GM12878 (cell line): ENCODE results near the gene MAGEA6. TPM values are rescaled to one million over a fixed set of nuclear protein-coding genes. Genes with fewer than 3 reads are reported as not detected.

Source experiments
- ATAC-seq: fragments of 200-7000 bp; cut with Tn5 transposase; 3 replicates; pipeline ENCODE4 v1.9.1; 2020; ENCODE audit warnings: mild to moderate bottlenecking, moderate library complexity
- BruUV-seq: library from RNA; stranded (reverse); fragments of 400-500 nt; replicated peaks from 2 replicates; lab custom pipeline; 2021; lab: Mats Ljungman, UMichigan
- CTCF ChIA-PET: fragments of 300-600 bp; sonication (Branson Sonifier 250); formaldehyde crosslinking; extraction: SDS; loops from one replicate; lab custom pipeline; 2021; ENCODE audit warnings: inconsistent platforms; lab: Yijun Ruan, JAX
- POLR2A ChIA-PET: fragments of 350-600 bp; formaldehyde crosslinking; extraction: SDS; loops from one replicate; lab custom pipeline; 2021; ENCODE audit warnings: inconsistent platforms; lab: Charles Lee
- RAD21 ChIA-PET: fragments of 300-600 bp; sonication (Branson Sonifier 250); formaldehyde crosslinking; loops from one replicate; lab custom pipeline; 2023; ENCODE audit warnings: antibody characterized with exemption; ENCODE audit not compliant: unreplicated experiment; lab: Charles Lee
- SMC1A ChIA-PET: fragments of 300-600 bp; sonication (Branson Sonifier 250); formaldehyde crosslinking; loops from one replicate; lab custom pipeline; 2023; ENCODE audit not compliant: unreplicated experiment, uncharacterized antibody; lab: Charles Lee
- DNase-seq: peaks from one replicate; pipeline ENCODE4 v3.0.0-alpha.2; 2011; ENCODE audit warnings: low read depth, low spot score
- FAIRE-seq: peaks from 3 replicates; lab custom pipeline; 2011; peaks lifted over from hg19 to GRCh38; lab: Jason Lieb, UNC
- H2AFZ ChIP-seq: 2 replicates; pipeline ENCODE4 v1.6.0; 2011; ENCODE audit warnings: low read depth, low read length, control low read depth; ENCODE audit not compliant: control insufficient read depth
- H3K27ac ChIP-seq: 2 replicates; pipeline ENCODE4 v1.5.1; 2011; ENCODE audit warnings: control low read depth; ENCODE audit not compliant: control insufficient read depth, insufficient read depth
- H3K27me3 ChIP-seq, 2 experiments: replicated peaks in 1 of 2; 2 replicates each; pipeline versions ENCODE4 v1.6.0 to v1.6.1; 2011; ENCODE audit warnings: low read length in 1 of 2; ENCODE audit not compliant: control insufficient read depth in 2 of 2, insufficient read depth in 2 of 2
- H3K36me3 ChIP-seq, 2 experiments: 2 replicates each; pipeline ENCODE4 v1.5.1; 2011; ENCODE audit warnings: low read length in 1 of 2; ENCODE audit not compliant: control insufficient read depth in 2 of 2, insufficient read depth in 2 of 2
- H3K4me1 ChIP-seq: 2 replicates; pipeline ENCODE4 v1.6.1; 2011; ENCODE audit warnings: mild to moderate bottlenecking, low read length, moderate library complexity, mixed read lengths; ENCODE audit not compliant: control insufficient read depth, insufficient read depth
- H3K4me2 ChIP-seq: 2 replicates; pipeline ENCODE4 v1.6.0; 2011; ENCODE audit warnings: control low read depth; ENCODE audit not compliant: control insufficient read depth, insufficient read depth
- H3K4me3 ChIP-seq: fragments of 200-600 bp; sonication (generic); 2 replicates; pipeline ENCODE4 v1.5.1; 2016
- H3K79me2 ChIP-seq: 2 replicates; pipeline ENCODE4 v1.6.0; 2011; ENCODE audit warnings: low read length; ENCODE audit not compliant: control insufficient read depth, insufficient read depth
- H3K9ac ChIP-seq: 2 replicates; pipeline ENCODE4 v1.8.0; 2011; ENCODE audit warnings: low read length, control low read depth, mixed read lengths; ENCODE audit not compliant: control insufficient read depth, insufficient read depth
- H3K9me3 ChIP-seq: replicated peaks from 3 replicates; pipeline ENCODE4 v1.5.1; 2011; ENCODE audit warnings: mild to moderate bottlenecking, low read length; ENCODE audit not compliant: control insufficient read depth, insufficient read depth
- H4K20me1 ChIP-seq: 2 replicates; pipeline ENCODE4 v1.6.0; 2011; ENCODE audit not compliant: control insufficient read depth, insufficient read depth
- ASH2L ChIP-seq: fragments of 300-600, 200-600 bp; sonication (generic); IDR thresholded peaks from 2 replicates; pipeline ENCODE4 v1.6.1; 2017; ENCODE audit warnings: low read depth, mild to moderate bottlenecking, borderline replicate concordance
- ATF2 ChIP-seq: IDR thresholded peaks from 2 replicates; pipeline ENCODE4 v1.6.1; 2012; ENCODE audit warnings: low read length, inconsistent platforms
- CBX5 ChIP-seq: sonication (generic); IDR thresholded peaks from 2 replicates; pipeline ENCODE4 v1.6.1; 2016; ENCODE audit warnings: low read depth, moderate library complexity, mild to moderate bottlenecking, inconsistent platforms
- CHD2 ChIP-seq: IDR thresholded peaks from 2 replicates; pipeline ENCODE4 v1.6.1; 2011; ENCODE audit warnings: low read depth, low read length, improper control_type of control experiment, borderline replicate concordance
- GABPA ChIP-seq: IDR thresholded peaks from 2 replicates; pipeline ENCODE4 v1.6.1; 2014; ENCODE audit warnings: antibody characterized with exemption, low read depth, mild to moderate bottlenecking, inconsistent platforms
- NR2C2 ChIP-seq: IDR thresholded peaks from 2 replicates; pipeline ENCODE4 v1.6.1; 2011; ENCODE audit warnings: borderline replicate concordance, low read depth; ENCODE audit not compliant: control insufficient read depth, insufficient read length
- NR2F1 ChIP-seq: fragments of 450-650 bp; conservative IDR thresholded peaks from 2 replicates; pipeline ENCODE4 v1.6.1; 2017; ENCODE audit warnings: mild to moderate bottlenecking
- RELA ChIP-seq: fragments of 450-650 bp; IDR thresholded peaks from 2 replicates; pipeline ENCODE4 v1.8.0; 2014; ENCODE audit warnings: borderline replicate concordance; ENCODE audit not compliant: partially characterized antibody
- STAT3 ChIP-seq: IDR thresholded peaks from 2 replicates; pipeline ENCODE4 v1.6.1; 2011; ENCODE audit warnings: low read depth, low read length, improper control_type of control experiment
- SUPT20H ChIP-seq: IDR thresholded peaks from 2 replicates; pipeline ENCODE4 v1.6.1; 2011; ENCODE audit warnings: low read depth, mild to moderate bottlenecking, low read length, moderate library complexity, borderline replicate concordance; ENCODE audit not compliant: control insufficient read depth
- SUZ12 ChIP-seq: fragments of 200-600 bp; sonication (generic); IDR thresholded peaks from one replicate; pipeline ENCODE4 v1.6.1; 2018; ENCODE audit warnings: antibody characterized with exemption, mild to moderate bottlenecking; ENCODE audit not compliant: unreplicated experiment
- TARDBP ChIP-seq: IDR thresholded peaks from 2 replicates; pipeline ENCODE4 v1.6.1; 2016; ENCODE audit warnings: borderline replicate concordance
- ZBTB40 ChIP-seq: fragments of 450-650 bp; IDR thresholded peaks from 2 replicates; pipeline ENCODE4 v1.6.1; 2016; ENCODE audit warnings: mild to moderate bottlenecking, moderate library complexity, borderline replicate concordance
- ZNF207 ChIP-seq: fragments of 450-650 bp; IDR thresholded peaks from 2 replicates; pipeline ENCODE4 v1.6.1; 2014; ENCODE audit warnings: antibody characterized with exemption, mild to moderate bottlenecking, borderline replicate concordance
- ZNF622 ChIP-seq: fragments of 450-650 bp; IDR thresholded peaks from 2 replicates; pipeline ENCODE4 v1.6.1; 2017; ENCODE audit warnings: mild to moderate bottlenecking, inconsistent platforms
- ZNF687 ChIP-seq: fragments of 450-650 bp; IDR thresholded peaks from 2 replicates; pipeline ENCODE4 v1.6.1; 2017; ENCODE audit warnings: mild to moderate bottlenecking, moderate library complexity
- WGBS: methylation state at CpG from one replicate; pipeline ENCODE4 v1.1.6; 2016; ENCODE audit warnings: low lambda C conversion rate; ENCODE audit not compliant: insufficient replicate concordance, insufficient coverage; ENCODE audit errors: missing lambda C conversion rate; 5-methylcytosine and 5-hydroxymethylcytosine counted together
- in situ Hi-C: fragments of 300-500 bp; cut with MboI; formaldehyde crosslinking; loops from 9 replicates; pipeline ENCODE4 v1.14.3; 2018; ENCODE audit warnings: mixed read lengths
- intact Hi-C: fragments of 100-400 bp; cut with micrococcal nuclease; formaldehyde crosslinking; loops from one replicate; pipeline ENCODE4 v1.14.2; 2022; ENCODE audit not compliant: unreplicated experiment
- polyA plus RNA-seq, 11 experiments: library from polyadenylated mRNA; depleted of rRNA in 4 of 11; unstranded in 6 of 11; stranded (reverse) in 5 of 11; fragments of >200 nt; fragmentation: Nextera tagmentation in 4 of 11; fragmentation: Illumina TruSeq in 1 of 11; extraction: Ambion mirVana in 4 of 11; extraction: Trizol in 1 of 11; gene quantifications; 1 replicate in 1 of 11; 2 replicates in 10 of 11; pipeline versions ENCODE4 v1.2.1 to v1.2.3, GENCODE V29; 2011 to 2016; ENCODE audit warnings: inconsistent platforms in 2 of 11, missing spikeins in 2 of 11, low read depth in 1 of 11
- total RNA-seq, 4 experiments: library from RNA; depleted of rRNA in 3 of 4; stranded (reverse); fragments of >200 nt in 3 of 4; fragmentation: Illumina TruSeq in 1 of 4; extraction: Trizol in 1 of 4; gene quantifications; 2 replicates each; pipeline versions ENCODE4 v1.2.1 to v1.2.3, GENCODE V29; 2013 to 2021

Gene MAGEA6
- total and polyA plus RNA-seq, 10 of the 15 experiments (the other 5 are each of a cell fraction or from before 2014, with no cell fraction given): 0.38 to 2.7 TPM; not detected in 8

- H3K9ac ChIP-seq: no peak overlapping the region
- ATAC-seq (no peak), FAIRE-seq (no peak)
- no peak for TF ChIP-seq SUPT20H
- TF ChIP-seq STAT3: no peak
- no peak for TF ChIP-seq TARDBP
- no peak for TF ChIP-seq CHD2
- no peak for TF ChIP-seq ZBTB40
- TF ChIP-seq SUZ12: no peak
- no peak for TF ChIP-seq CBX5
- no peak for TF ChIP-seq ZNF622
- no peak for TF ChIP-seq ASH2L
- TF ChIP-seq ZNF207: no peak
- TF ChIP-seq ATF2: no peak
- no peak for TF ChIP-seq NR2F1
- TF ChIP-seq ZNF687: no peak
- no peak for TF ChIP-seq GABPA
- TF ChIP-seq NR2C2: no peak
- no peak for TF ChIP-seq RELA
These were observed 34.4 kb downstream of the MAGEA6 start for GRCh38 chrX:152735101-152735500.

More at GRCh38 chrX:152735101-152735500, 34.4 kb downstream of the MAGEA6 start:
- Histone ChIP-seq H3K27me3 (no peaks in the 10 kb centered on the region), H3K4me1 (no peaks in the 10 kb centered on the region), H3K9me3 (no peaks in the 10 kb centered on the region), H3K36me3 (no peaks in the 10 kb centered on the region), H3K27ac (no peak overlapping the region), H3K79me2 (no peaks in the 10 kb centered on the region), H3K4me3 (no peak overlapping the region), H3K4me2 (no peak overlapping the region), H4K20me1 (no peaks in the 10 kb centered on the region), H2AFZ (no peak overlapping the region)
- WGBS: 5% methylated on average over 2 of the region's 2 CpGs
- SMC1A ChIA-PET: no interaction called here
- POLR2A ChIA-PET: no interaction called here
- no TSS peak for BruUV-seq
- RAD21 ChIA-PET: no interaction called here
- CTCF ChIA-PET: no interaction called here
- intact Hi-C loops (no loop called here), in situ Hi-C loops (no loop called here)
- DNase-seq: no peak
